Keratinocyte (primary cell): ENCODE results near the gene C2orf81.

ENCODE experiments used
- EZH2 ChIP-seq: IDR thresholded peaks from one replicate; pipeline ENCODE4 v1.6.1; 2012; ENCODE audit warnings: inconsistent platforms, mild to moderate bottlenecking, low read length, moderate library complexity
- TF ChIP-seq, protein P1 (sequence below), 3 experiments: IDR thresholded peaks in 1 of 3; conservative IDR thresholded peaks in 1 of 3; optimal IDR thresholded peaks in 1 of 3; 2 replicates in 2 of 3; 3 replicates in 1 of 3; pipeline versions ENCODE3 to v1.5.1; 2011; ENCODE audit warnings: low read length in 3 of 3, mild to moderate bottlenecking in 3 of 3, moderate library complexity in 2 of 3, control low read depth in 1 of 3, inconsistent platforms in 1 of 3; ENCODE audit not compliant: insufficient read depth in 2 of 3; ENCODE audit errors: extremely low read depth in 1 of 3

DNA sequence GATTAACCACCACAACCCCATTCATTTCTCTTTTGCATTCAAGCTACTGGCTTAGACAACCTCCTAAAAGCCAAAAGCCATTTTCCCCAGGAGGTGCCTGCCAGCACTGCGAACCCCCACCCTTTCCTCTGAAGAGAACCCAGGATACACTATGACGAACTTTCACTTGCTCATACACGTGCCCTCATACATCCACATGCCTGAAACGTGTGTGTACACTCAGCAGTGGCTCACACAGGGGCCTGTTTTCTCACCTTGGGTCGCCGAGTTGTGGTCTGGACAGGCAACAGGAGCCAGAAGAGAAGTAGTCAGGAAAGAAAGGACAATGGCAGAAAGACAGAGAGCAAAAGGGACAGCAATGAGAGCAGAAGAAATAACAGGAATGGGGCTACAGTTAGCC is 48.7 kb downstream of the C2orf81 start:
- TF ChIP-seq, protein P1, sequence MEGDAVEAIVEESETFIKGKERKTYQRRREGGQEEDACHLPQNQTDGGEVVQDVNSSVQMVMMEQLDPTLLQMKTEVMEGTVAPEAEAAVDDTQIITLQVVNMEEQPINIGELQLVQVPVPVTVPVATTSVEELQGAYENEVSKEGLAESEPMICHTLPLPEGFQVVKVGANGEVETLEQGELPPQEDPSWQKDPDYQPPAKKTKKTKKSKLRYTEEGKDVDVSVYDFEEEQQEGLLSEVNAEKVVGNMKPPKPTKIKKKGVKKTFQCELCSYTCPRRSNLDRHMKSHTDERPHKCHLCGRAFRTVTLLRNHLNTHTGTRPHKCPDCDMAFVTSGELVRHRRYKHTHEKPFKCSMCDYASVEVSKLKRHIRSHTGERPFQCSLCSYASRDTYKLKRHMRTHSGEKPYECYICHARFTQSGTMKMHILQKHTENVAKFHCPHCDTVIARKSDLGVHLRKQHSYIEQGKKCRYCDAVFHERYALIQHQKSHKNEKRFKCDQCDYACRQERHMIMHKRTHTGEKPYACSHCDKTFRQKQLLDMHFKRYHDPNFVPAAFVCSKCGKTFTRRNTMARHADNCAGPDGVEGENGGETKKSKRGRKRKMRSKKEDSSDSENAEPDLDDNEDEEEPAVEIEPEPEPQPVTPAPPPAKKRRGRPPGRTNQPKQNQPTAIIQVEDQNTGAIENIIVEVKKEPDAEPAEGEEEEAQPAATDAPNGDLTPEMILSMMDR (optimal IDR thresholded peaks at IDR 0.05 in 1 of 3, IDR thresholded peaks at IDR 0.05 in 1 of 3, conservative IDR thresholded peaks at IDR 0.05 in 1 of 3; ENCODE audit: extremely low read depth in 1 of 3, insufficient read depth in 2 of 3, low read length in 3 of 3) = no peak
- no peak for TF ChIP-seq EZH2
